Retinal pigment epithelial cell (primary cell): Measurements from ENCODE around the gene GNL2.
"Not testable (repeated sequence)": the region's sequence is repeated elsewhere in the genome, so short reads cannot be mapped to it uniquely, and the experiment has no call there.

Source experiments
- DNase-seq: peaks from one replicate; pipeline ENCODE4 v3.0.0-alpha.2; 2010; ENCODE audit warnings: low read depth
- H3K4me3 ChIP-seq: 2 replicates; pipeline ENCODE4 v1.5.1; 2011; ENCODE audit warnings: mild to moderate bottlenecking, low read length, control low read depth, moderate library complexity
- CTCF ChIP-seq: conservative IDR thresholded peaks from 2 replicates; pipeline ENCODE4 v1.5.1; 2011; ENCODE audit warnings: low read depth, low read length, control low read depth, inconsistent platforms

GNL2 gene

GRCh38 chr1:37549341-37549740 lies 46.4 kb downstream of the GNL2 start:
- no peak for TF ChIP-seq CTCF
- DNase-seq = no peak
- H3K4me3 ChIP-seq = no peak overlapping the region

GRCh38 chr1:37545019-37545418 lies 50.7 kb downstream of the GNL2 start:
- no peak for DNase-seq

GRCh38 chr1:37544530-37544929 lies 51.2 kb downstream of the GNL2 start:
- TF ChIP-seq CTCF = no peak

More at GRCh38 chr1:37545019-37545418, 50.7 kb downstream of the GNL2 start:
- H3K4me3 ChIP-seq = no peak overlapping the region
- no peak for TF ChIP-seq CTCF

GRCh38 chr1:37540036-37540785 lies 55.5 kb downstream of the GNL2 start:
- no peak for TF ChIP-seq CTCF
- DNase-seq = no peak
- no peak overlapping the region for H3K4me3 ChIP-seq

More at GRCh38 chr1:37544530-37544929, 51.2 kb downstream of the GNL2 start:
- DNase-seq = no peak
- no peak overlapping the region for H3K4me3 ChIP-seq

- DNase-seq, H3K4me3 ChIP-seq: not testable (repeated sequence)
Observed at GRCh38 chr1:37539154-37539553, 56.6 kb downstream of the GNL2 start.

- DNase-seq = no peak
- TF ChIP-seq CTCF = no peak
- no peak overlapping the region for H3K4me3 ChIP-seq
Observed at GRCh38 chr1:37537378-37537777, 58.4 kb downstream of the GNL2 start.

- no peak for DNase-seq
- no peak for TF ChIP-seq CTCF
Observed at GRCh38 chr1:37533317-37534093, 62.2 kb downstream of the GNL2 start.

GRCh38 chr1:37532418-37533156 lies 63.1 kb downstream of the GNL2 start:
- DNase-seq, H3K4me3 ChIP-seq: not testable (repeated sequence)

More at GRCh38 chr1:37533317-37534093, 62.2 kb downstream of the GNL2 start:
- no peak overlapping the region for H3K4me3 ChIP-seq

- H3K4me3 ChIP-seq, DNase-seq: not testable (repeated sequence)
Observed at GRCh38 chr1:37529888-37530287, 65.8 kb downstream of the GNL2 start.
